Mucosa of descending colon (tissue), 3 donors: ENCODE results near the gene GRK1. TPM values are rescaled to one million over a fixed set of nuclear protein-coding genes. Genes with fewer than 3 reads are reported as not detected.
A peak's percentile ranks its signal among the peaks of the same experiment; 100 is the strongest.

Source experiments
- ATAC-seq: fragments of 200-7000 bp; cut with Tn5 transposase; one replicate; pipeline ENCODE4 v1.9.1; 2020; ENCODE audit warnings: mild to moderate bottlenecking, moderate library complexity
- DNase-seq, 3 donors: peaks; one replicate each; pipeline ENCODE4 v3.0.0-alpha.2; 2020
- H3K36me3 ChIP-seq: fragments of 200-600 bp; one replicate; pipeline ENCODE4 v1.8.0; 2021; ENCODE audit warnings: low read depth, mild to moderate bottlenecking
- H3K4me1 ChIP-seq: fragments of 200-600 bp; one replicate; pipeline ENCODE4 v1.8.0; 2021; ENCODE audit warnings: low read depth, mild to moderate bottlenecking
- H3K4me3 ChIP-seq: fragments of 200-600 bp; one replicate; pipeline ENCODE4 v1.8.0; 2021; ENCODE audit warnings: mild to moderate bottlenecking
- H3K9me3 ChIP-seq: fragments of 200-600 bp; one replicate; pipeline ENCODE4 v1.8.0; 2021; ENCODE audit warnings: mild to moderate bottlenecking
- CTCF ChIP-seq: fragments of 200-600 bp; IDR thresholded peaks from one replicate; pipeline ENCODE4 v1.8.0; 2022; ENCODE audit warnings: antibody characterized with exemption, mild to moderate bottlenecking
- intact Hi-C, 2 donors: fragments of 100-400 bp; cut with DNase I in 1 of 2; cut with micrococcal nuclease in 1 of 2; formaldehyde crosslinking; loops; one replicate each; pipeline versions ENCODE4 v1.11.0 to v1.11.1; 2022; cut with DNase I, micrococcal nuclease
- total RNA-seq, 3 donors: library from RNA; stranded (reverse); fragmentation: NEBNext Ultra II Directional in 2 of 3; extraction: Animal tissue kit (Norgen Biotek cat#: 25700) in 2 of 3; gene quantifications; one replicate each; pipeline versions ENCODE4 v1.2.1 to v1.2.4, GENCODE V29; 2021 to 2023
- donor health status: DM: no; HTN: no; CAD: no; lungs with moderate emphysema.
- donor health status: DM: no; HTN: no; CAD: no.
- donor health status: DM: no; HTN: yes; CAD: no.

GRK1 gene
- total RNA-seq, 3 donors from 2014 or later, result 0.09 to 0.19 (median 0.09) TPM

- no peak overlapping the region for H3K4me3 ChIP-seq
- TF ChIP-seq CTCF, result no peak
- H3K9me3 ChIP-seq, result no peaks in the 10 kb centered on the region
- peaks cover 11% of the 10 kb centered on the region for H3K4me1 ChIP-seq
- DNase-seq (peak in 2 of 3 donors; percentile 24 to 45), ATAC-seq (no peak)
- H3K36me3 ChIP-seq, result no peaks in the 10 kb centered on the region
- intact Hi-C loops, result no loop called here
These were observed 72.7 kb downstream of the GRK1 start for GRCh38 chr13:113739527-113740285.

- peaks cover 11% of the 10 kb centered on the region for H3K4me1 ChIP-seq
- H3K36me3 ChIP-seq, result no peaks in the 10 kb centered on the region
- no peaks in the 10 kb centered on the region for H3K9me3 ChIP-seq
- no peak for TF ChIP-seq CTCF
- no peak for ATAC-seq
- no peak overlapping the region for H3K4me3 ChIP-seq
- intact Hi-C loops, result no loop called here
- DNase-seq, result peak in 1 of 3 donors; percentile 10
These were observed 73.2 kb downstream of the GRK1 start for GRCh38 chr13:113740286-113740556.

- TF ChIP-seq CTCF, result no peak
- no peak for ATAC-seq
- Histone ChIP-seq H3K4me3 (no peak overlapping the region), H3K9me3 (no peaks in the 10 kb centered on the region), H3K4me1 (peaks cover 11% of the 10 kb centered on the region), H3K36me3 (no peaks in the 10 kb centered on the region)
- intact Hi-C loops, result no loop called here
- DNase-seq, result peak in 1 of 3 donors; percentile 14
These were observed 73.6 kb downstream of the GRK1 start for GRCh38 chr13:113740661-113741060.

GRCh38 chr13:113741191-113741668 is 74.2 kb downstream of the GRK1 start:
- DNase-seq (peak in 1 of 3 donors; percentile 9), ATAC-seq (no peak)
- Histone ChIP-seq H3K4me1 (peaks cover 11% of the 10 kb centered on the region), H3K4me3 (no peak overlapping the region), H3K36me3 (no peaks in the 10 kb centered on the region), H3K9me3 (no peaks in the 10 kb centered on the region)
- TF ChIP-seq CTCF, result no peak
- intact Hi-C loops, result no loop called here

- H3K4me3 ChIP-seq, result no peak overlapping the region
- peak; percentile 80 for ATAC-seq
- H3K9me3 ChIP-seq, result no peaks in the 10 kb centered on the region
- no peaks in the 10 kb centered on the region for H3K36me3 ChIP-seq
- DNase-seq, result peak; percentile 52 to 68 (median 58)
- intact Hi-C loops, result no loop called here
- TF ChIP-seq CTCF, result no peak
- H3K4me1 ChIP-seq, result peaks cover 5% of the 10 kb centered on the region
These were observed 75.0 kb downstream of the GRK1 start for GRCh38 chr13:113742000-113742441.
